SJCRH30 (cell line): ENCODE data around the gene NUDT4. TPM values are rescaled to one million over a fixed set of nuclear protein-coding genes. Genes with fewer than 3 reads are reported as not detected.
"Not testable (repeated sequence)": the region's sequence is repeated elsewhere in the genome, so short reads cannot be mapped to it uniquely, and the experiment has no call there.

Experiments
- DNase-seq, 2 experiments: peaks; one replicate each; pipeline ENCODE4 v3.0.0-alpha.2; 2015 to 2020
- H3K27ac ChIP-seq: fragments of 250-450 bp; sonication (Bioruptor Pico); 2 replicates; pipeline ENCODE4 v1.5.1; 2020; ENCODE audit warnings: mild to moderate bottlenecking, moderate library complexity
- H3K27me3 ChIP-seq: fragments of 250-450 bp; sonication (Bioruptor Pico); 2 replicates; pipeline ENCODE4 v1.5.1; 2020; ENCODE audit warnings: mild to moderate bottlenecking, moderate library complexity
- H3K36me3 ChIP-seq: fragments of 250-450 bp; sonication (Bioruptor Pico); 2 replicates; pipeline ENCODE4 v1.5.1; 2020; ENCODE audit warnings: mild to moderate bottlenecking, moderate library complexity
- H3K4me1 ChIP-seq: fragments of 250-450 bp; sonication (Bioruptor Pico); 2 replicates; pipeline ENCODE4 v1.5.1; 2020; ENCODE audit warnings: mild to moderate bottlenecking, moderate library complexity
- H3K4me3 ChIP-seq: fragments of 250-450 bp; sonication (Bioruptor Pico); 2 replicates; pipeline ENCODE4 v1.5.1; 2020; ENCODE audit warnings: mild to moderate bottlenecking, moderate library complexity
- H3K9me3 ChIP-seq: fragments of 250-450 bp; sonication (Bioruptor Pico); replicated peaks from 2 replicates; pipeline ENCODE4 v1.5.1; 2020; ENCODE audit warnings: mild to moderate bottlenecking, moderate library complexity
- total RNA-seq: library from RNA; depleted of rRNA; stranded (reverse); fragments of >200 nt; shearing (Covaris generic); gene quantifications from 2 replicates; pipeline ENCODE4 v1.2.3, GENCODE V29; 2014

Gene NUDT4
- total RNA-seq, 1 experiment from 2014 or later = 38.8 TPM

DNA sequence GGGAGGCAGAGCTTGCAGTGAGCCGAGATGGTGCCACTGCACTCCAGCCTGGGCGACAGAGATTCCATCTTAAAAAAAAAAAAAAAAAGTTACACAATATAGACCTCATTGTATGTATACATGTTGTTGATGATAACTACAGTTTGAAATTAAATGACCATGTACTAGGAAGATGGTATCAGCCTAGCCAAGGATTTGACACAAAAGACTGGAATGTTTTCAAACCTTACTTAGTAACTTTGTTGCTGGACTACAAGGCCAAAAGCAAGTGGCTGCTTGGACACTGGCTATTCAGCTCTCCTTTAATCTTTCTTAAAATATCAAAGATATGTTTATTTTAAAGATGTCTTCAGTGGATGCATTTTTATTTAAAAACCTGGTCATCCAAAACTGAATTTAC lies 18.9 kb upstream of the NUDT4 start:
- Histone ChIP-seq H3K9me3 (no peaks in the 10 kb centered on the region), H3K4me3 (no peak overlapping the region)
- no peak for DNase-seq

DNA sequence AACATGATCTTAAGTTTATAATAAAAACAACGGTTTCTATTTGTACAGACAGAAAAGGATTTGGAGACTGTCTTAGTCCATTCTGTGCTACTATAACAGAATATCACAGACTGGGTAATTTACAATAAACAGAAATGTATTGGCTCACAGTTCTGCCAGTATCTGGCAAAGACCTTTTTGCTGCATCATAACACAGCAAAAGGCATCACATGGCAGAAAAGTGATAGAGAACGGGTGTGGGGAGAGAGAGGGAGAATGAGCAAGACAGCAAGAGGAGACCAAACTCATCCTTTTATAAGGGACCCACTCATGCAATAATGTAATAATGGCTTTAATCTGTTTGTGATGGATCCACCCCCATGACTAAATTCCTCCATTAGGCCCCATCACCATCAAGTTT lies 17.0 kb upstream of the NUDT4 start:
- H3K4me3 ChIP-seq = no peak overlapping the region
- no peak for DNase-seq
- H3K27ac ChIP-seq = no peak overlapping the region
- no peaks in the 10 kb centered on the region for H3K27me3 ChIP-seq
- no peaks in the 10 kb centered on the region for H3K9me3 ChIP-seq
- no peaks in the 10 kb centered on the region for H3K36me3 ChIP-seq
- no peaks in the 10 kb centered on the region for H3K4me1 ChIP-seq

More for the DNA sequence above, 18.9 kb upstream of the NUDT4 start:
- no peaks in the 10 kb centered on the region for H3K4me1 ChIP-seq
- H3K27me3 ChIP-seq = no peaks in the 10 kb centered on the region
- H3K27ac ChIP-seq = no peak overlapping the region
- H3K36me3 ChIP-seq = no peaks in the 10 kb centered on the region

DNA sequence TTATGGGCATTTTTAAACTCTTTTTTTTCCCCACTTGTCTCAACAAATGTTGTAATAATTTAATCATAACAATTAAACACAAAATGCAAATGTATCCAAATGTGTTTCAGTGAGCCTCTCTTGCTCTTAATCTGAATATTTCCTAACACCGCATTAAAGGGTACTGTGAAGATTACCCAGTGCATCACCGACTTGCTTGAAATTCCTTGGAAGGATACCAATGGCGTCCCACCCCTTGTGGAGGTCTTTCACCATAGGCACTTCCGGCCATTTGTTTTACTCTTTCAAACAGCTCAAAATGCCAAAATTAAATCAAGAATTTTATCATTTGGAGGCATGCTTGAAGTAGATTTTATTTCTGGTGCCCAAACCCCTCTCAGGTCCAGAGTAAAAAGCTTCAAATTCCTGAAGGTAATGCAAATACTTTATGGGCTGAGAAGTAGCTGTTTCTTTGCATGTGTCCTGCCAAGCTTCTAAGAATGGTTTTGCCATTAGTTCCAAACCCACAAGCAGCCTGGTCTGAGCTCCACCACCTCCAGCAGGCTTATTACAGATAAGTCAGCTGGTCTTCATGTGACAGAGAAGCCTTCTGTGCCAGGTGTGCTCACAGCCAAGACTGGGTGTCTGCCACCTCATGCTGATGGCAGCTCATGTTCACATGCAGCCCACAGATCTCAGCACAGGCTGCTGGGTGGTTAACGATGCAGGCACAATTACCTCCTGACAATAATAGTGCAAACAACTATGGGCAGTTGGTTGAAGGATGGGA lies 16.4 kb upstream of the NUDT4 start:
- H3K27ac ChIP-seq = no peak overlapping the region
- H3K4me1 ChIP-seq = no peaks in the 10 kb centered on the region
- no peak for DNase-seq
- no peak overlapping the region for H3K4me3 ChIP-seq
- no peaks in the 10 kb centered on the region for H3K27me3 ChIP-seq
- H3K36me3 ChIP-seq = no peaks in the 10 kb centered on the region
- no peaks in the 10 kb centered on the region for H3K9me3 ChIP-seq

DNA sequence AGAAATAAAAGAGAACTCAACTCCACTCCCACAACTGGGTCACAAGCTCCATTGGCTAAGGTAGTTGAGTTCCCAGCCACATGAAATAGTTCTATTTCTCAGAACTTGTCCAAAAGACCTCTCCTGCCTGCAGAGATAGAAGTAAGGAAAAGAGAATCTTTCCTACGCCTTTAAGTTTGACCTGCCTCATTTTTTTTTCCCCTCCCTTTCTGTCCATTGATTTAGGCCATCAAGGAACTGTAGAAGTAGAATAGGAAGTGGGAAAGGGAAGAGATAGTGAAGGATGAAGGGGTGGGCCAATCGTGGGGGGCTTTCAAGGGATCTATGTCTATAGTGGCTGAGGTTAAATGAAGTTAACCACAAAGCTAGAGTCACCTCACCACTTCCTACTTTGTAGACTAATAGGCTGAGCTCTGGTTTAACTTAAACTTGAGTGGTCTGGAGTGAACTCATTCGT lies 13.9 kb upstream of the NUDT4 start:
- DNase-seq = no peak
- Histone ChIP-seq H3K4me3 (no peak overlapping the region), H3K27me3 (no peaks in the 10 kb centered on the region), H3K4me1 (no peaks in the 10 kb centered on the region), H3K36me3 (no peaks in the 10 kb centered on the region), H3K9me3 (no peaks in the 10 kb centered on the region), H3K27ac (no peak overlapping the region)

DNA sequence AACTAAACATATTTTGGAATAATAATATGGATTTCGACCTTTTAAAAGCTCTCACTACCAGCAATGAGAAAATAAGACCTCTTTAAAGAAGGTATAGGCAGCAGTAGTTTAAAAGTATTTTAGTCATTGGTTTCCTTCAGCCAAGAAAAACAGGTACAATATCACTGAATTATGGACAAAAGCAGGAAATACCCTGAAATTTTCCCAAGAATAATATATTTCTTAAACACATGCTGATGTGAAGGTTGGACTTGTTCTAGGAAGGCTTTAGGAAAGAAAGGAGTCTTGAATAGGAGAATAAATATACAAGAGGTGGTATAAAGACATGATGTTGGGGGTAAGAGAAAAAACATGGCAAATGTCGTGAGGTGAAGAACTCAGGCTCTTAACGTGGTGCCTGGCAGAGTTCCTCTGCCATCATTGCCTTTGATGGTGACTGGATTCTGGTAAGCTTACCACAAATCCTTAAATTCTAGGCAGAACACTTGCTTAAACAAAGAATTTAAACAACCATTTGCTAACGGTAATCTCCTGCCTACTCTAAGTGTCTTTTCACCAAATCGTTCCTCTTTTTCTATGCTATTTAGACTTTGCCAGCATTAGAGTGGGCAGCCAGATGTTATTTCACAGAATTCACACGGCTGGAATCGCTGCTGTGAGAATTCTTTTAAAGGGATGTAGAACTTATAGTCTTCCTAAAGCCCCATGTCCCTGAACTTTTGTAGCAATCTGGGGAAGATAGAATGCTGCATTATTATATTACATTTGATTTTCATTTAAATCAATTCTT lies 11.9 kb upstream of the NUDT4 start:
- no peaks in the 10 kb centered on the region for H3K4me1 ChIP-seq
- no peaks in the 10 kb centered on the region for H3K9me3 ChIP-seq
- H3K4me3 ChIP-seq = no peak overlapping the region
- no peak for DNase-seq
- no peaks in the 10 kb centered on the region for H3K36me3 ChIP-seq
- H3K27me3 ChIP-seq = no peaks in the 10 kb centered on the region
- no peak overlapping the region for H3K27ac ChIP-seq

DNA sequence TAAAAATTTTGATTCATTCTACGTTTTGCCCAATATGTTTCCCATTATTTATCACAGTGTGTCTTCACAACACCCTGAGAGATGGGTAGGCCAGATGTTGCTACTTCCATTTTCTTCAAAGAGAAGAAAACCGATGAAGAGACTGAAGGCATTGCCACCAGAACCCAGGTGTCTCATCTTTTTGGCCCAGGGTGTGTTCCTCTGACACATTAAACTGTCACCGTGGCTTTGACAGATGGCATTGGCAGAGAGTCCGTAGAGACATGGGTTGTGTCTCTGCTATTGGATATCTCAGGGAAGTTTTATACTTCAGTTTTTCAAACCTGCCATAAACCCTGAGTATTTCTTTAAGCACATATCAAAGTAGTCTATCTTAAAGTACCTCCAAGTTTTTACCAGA lies 11.3 kb upstream of the NUDT4 start:
- Histone ChIP-seq H3K4me1 (no peaks in the 10 kb centered on the region), H3K4me3 (no peak overlapping the region), H3K27ac (no peak overlapping the region), H3K9me3 (no peaks in the 10 kb centered on the region), H3K27me3 (no peaks in the 10 kb centered on the region), H3K36me3 (no peaks in the 10 kb centered on the region)
- no peak for DNase-seq

DNA sequence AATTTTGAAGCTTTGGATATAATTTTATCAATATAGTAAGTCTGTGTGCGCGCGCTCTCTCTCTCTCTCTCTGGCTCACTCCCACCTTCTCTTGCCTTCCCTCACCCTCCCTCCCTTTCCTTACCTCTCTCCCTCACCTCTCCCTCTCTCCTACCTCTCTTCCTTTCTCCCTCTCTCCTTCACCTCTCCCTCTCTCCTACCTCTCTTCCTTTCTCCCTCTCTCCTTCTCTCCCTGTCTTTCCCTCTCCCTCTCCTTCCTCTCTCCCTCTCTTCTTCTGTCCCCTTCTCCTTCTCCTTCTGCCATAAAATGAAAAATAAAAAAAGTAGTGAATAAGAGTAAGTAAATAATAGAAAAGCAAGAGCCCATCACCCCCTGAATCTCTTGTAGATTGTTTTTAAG lies 9.0 kb upstream of the NUDT4 start:
- H3K4me1 ChIP-seq = no peaks in the 10 kb centered on the region
- H3K27ac ChIP-seq = no peak overlapping the region
- H3K9me3 ChIP-seq = no peaks in the 10 kb centered on the region
- DNase-seq = no peak
- no peaks in the 10 kb centered on the region for H3K36me3 ChIP-seq
- H3K4me3 ChIP-seq = no peak overlapping the region
- H3K27me3 ChIP-seq = no peaks in the 10 kb centered on the region

DNA sequence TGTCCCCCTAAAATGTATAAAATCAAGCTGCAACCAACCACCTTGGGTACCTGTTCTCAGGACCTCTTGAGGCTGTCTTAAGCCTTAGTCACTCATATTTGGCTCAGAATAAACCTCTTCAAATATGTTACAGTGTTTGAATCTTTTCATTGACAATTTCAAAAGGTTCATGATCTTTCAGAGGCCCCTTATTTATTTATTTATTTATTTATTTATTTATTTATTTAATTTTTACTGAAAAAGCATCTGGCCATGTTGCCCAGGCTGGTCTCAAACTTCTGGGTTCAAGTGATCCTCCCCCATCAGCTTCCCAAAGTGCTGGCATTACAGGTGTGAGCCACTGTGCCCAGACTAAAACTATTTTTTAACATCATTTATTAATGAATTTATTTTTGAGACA lies 8.2 kb upstream of the NUDT4 start:
- DNase-seq = no peak
- Histone ChIP-seq H3K36me3 (no peaks in the 10 kb centered on the region), H3K4me3 (no peak overlapping the region)

DNA sequence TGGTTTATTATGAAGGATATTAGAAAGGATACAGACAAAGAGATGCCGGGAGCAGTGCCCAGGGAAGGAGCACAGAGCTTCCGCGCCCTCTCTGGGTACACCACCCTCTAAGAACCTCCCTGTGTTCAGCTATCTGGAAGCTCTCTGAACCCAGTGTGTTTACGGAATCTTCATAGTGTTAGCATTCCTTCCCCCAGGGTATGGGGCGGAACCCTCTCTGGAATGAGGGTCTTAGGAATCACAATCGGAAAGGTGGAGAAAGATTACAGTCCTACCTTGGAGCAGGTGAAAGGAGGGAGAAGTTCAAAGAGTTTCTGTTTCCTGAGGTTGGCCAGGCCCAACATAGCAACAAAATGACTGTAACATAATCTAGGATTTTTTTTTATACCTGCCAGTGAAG lies 6.8 kb upstream of the NUDT4 start:
- H3K9me3 ChIP-seq = no peaks in the 10 kb centered on the region
- no peak overlapping the region for H3K27ac ChIP-seq
- no peaks in the 10 kb centered on the region for H3K36me3 ChIP-seq
- no peak overlapping the region for H3K4me3 ChIP-seq
- H3K4me1 ChIP-seq = no peaks in the 10 kb centered on the region
- no peak for DNase-seq
- H3K27me3 ChIP-seq = no peaks in the 10 kb centered on the region

More for the DNA sequence above, 8.2 kb upstream of the NUDT4 start:
- Histone ChIP-seq H3K4me1 (no peaks in the 10 kb centered on the region), H3K27me3 (no peaks in the 10 kb centered on the region), H3K27ac (no peak overlapping the region), H3K9me3 (no peaks in the 10 kb centered on the region)

DNA sequence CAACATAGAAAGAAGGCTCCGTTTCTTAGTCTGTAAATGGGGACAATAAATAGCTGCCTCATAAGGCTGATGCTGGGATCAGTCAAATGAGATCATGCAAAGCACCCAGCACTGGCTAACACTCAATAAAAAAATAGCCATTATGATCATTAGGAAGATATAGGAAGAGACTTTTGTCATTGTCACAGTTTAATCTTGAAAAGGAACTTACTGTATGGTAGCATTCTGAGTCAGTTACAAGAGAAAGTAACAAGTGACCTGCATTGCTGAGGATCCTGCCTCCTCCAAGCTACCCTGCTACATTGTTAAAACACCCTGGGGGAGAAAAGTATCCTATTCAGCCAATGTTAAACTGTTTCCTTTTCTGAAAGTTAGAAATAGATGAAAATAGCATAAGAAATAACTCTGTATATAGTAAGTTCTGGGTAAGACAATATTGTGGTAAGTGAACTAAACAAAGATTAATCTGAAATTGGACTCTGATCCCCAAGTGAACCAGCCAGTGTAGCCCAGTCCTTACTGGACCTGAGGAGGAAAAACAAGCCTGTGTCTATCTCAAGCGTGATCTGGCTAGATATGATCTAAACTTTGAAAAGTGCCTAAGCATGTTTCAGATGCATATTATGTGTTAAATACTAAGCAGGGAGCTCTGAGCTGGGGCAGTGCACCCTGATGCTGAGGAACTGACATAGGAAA lies 3.6 kb upstream of the NUDT4 start:
- Histone ChIP-seq H3K4me3 (no peak overlapping the region), H3K27me3 (no peaks in the 10 kb centered on the region), H3K36me3 (no peaks in the 10 kb centered on the region), H3K9me3 (no peaks in the 10 kb centered on the region), H3K4me1 (no peaks in the 10 kb centered on the region), H3K27ac (no peak overlapping the region)
- DNase-seq = no peak

DNA sequence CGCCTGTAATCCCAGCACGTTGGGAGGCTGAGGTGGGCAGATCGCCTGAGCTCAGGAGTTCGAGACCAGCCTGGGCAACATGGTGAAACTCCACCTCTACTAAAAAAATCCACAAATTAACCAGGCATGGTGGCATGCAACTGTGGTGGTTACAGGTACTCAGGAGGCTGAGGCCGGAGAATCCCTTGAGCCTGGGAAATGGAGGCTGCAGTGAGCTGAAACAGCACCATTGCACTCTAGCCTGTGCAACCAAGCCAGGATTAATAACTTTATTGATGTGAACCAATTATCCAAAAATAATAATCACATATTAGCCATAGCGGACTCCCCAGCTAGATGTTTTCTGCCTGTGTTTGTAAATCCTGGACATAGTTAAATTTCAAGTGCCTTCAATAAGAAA lies 1.8 kb upstream of the NUDT4 start:
- H3K27me3 ChIP-seq = no peaks in the 10 kb centered on the region
- no peaks in the 10 kb centered on the region for H3K9me3 ChIP-seq
- H3K4me3 ChIP-seq = no peak overlapping the region
- DNase-seq = no peak
- no peak overlapping the region for H3K27ac ChIP-seq
- H3K4me1 ChIP-seq = peaks cover 5% of the 10 kb centered on the region
- no peaks in the 10 kb centered on the region for H3K36me3 ChIP-seq

DNA sequence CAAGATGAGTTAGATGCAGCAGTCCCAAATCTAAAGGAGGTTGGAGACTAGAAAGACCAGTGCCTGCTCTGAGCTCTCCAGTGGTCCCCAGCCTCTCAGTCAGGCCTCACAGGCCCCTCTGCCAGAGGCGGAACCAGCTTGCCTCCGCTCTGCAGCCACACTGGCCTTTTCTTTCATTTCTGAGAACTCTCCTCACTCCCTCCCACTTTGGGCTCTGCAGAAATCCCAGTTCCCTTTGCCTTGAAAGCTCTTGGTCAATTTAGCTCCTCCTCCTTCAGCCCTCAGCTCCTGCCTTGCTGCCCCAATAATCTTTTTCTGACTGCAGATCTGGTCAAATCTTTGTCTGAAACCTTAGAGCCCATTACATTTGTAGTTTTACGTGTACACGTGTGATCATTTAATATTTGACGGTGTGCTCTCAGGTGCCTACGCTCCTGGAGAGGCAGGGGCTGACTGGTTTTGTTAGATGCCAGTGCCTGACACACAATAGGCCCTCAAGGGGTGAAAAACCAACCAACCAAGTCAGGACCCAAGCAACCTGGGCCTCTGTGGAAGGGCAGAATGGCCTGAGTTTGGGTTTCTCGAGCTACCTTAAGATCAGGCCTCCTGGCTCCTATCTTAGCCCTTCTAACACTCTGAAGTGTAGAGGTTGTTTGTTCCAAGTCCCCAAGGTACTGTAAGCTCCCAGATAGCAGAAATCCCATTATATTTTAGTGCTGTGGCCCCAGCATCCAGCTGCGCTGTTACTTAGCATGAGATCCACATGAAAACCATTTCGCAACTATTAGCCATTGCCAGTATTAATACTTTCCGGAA lies 1.1 kb upstream of the NUDT4 start:
- H3K4me1 ChIP-seq = peaks cover 5% of the 10 kb centered on the region
- H3K27ac ChIP-seq = no peak overlapping the region
- H3K9me3 ChIP-seq = no peaks in the 10 kb centered on the region
- no peaks in the 10 kb centered on the region for H3K27me3 ChIP-seq
- H3K4me3 ChIP-seq = peak overlapping the region; percentile 83
- DNase-seq = peak; percentile 4 to 15
- H3K36me3 ChIP-seq = no peaks in the 10 kb centered on the region

DNA sequence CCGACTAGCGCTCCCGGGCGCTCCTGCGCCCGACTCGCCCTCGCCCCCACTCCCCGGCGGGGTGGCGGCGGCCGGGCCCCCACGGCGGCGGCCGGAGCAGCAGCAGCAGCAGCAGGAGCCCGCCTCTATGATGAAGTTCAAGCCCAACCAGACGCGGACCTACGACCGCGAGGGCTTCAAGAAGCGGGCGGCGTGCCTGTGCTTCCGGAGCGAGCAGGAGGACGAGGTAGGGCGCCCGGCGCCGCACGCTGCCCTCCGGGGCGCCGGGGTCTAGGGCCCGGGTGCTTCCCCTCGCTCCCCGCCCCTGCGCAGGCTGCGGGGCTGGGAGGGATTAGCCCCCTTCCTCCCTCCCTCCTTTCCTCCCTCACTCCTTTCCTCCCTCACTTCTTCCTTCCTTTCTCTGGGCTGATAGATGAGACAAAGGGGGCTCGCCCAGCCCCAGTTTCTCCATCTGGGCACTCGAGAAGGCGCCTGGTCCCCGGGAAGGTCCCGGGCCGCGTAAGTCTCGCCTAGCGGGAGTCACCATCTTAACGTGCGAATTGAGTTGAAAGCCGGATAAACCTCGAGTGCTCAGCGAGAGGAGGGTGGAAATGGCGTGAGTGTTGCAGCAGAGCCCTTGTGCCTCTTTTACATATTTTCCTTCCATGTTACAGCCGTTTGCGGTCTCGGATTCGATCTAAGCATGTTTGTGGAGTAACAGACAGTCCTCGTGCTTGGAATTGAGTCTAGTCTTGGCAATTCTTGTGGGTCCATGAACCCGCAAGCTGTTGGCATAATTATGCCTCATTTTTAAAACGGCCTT lies 672 bp downstream of the NUDT4 start:
- H3K27me3 ChIP-seq, H3K4me1 ChIP-seq, H3K9me3 ChIP-seq, H3K36me3 ChIP-seq: not testable (repeated sequence)
- DNase-seq = peak; percentile 52 to 68
- peak overlapping the region; percentile 83 for H3K4me3 ChIP-seq
- H3K27ac ChIP-seq = peak overlapping the region; percentile 75

DNA sequence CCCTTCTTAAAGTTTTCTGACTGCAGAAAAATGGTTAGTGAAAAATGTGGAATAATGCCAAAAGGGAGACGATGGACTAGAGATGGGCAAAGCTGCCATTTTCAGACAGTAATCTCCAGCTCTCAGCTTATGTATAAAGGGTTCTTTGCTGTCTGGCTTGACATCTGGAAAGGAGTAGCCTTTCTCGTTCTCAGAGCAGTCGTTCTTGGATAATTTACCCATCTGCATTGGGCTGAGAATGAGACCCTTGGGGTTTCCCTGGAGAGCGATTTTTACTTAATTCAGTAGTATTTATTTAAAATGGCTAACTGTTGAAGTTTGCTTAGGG lies 1.2 kb downstream of the NUDT4 start:
- no peaks in the 10 kb centered on the region for H3K9me3 ChIP-seq
- peaks cover 5% of the 10 kb centered on the region for H3K4me1 ChIP-seq
- H3K36me3 ChIP-seq = no peaks in the 10 kb centered on the region
- DNase-seq = peak in 1 of 2 experiments; percentile 41
- peak overlapping the region; percentile 75 for H3K27ac ChIP-seq
- no peaks in the 10 kb centered on the region for H3K27me3 ChIP-seq
- peak overlapping the region; percentile 83 for H3K4me3 ChIP-seq
